Bronchial epithelial cell (primary cell): ENCODE results near the gene DROSHA. TPM values are rescaled to one million over a fixed set of nuclear protein-coding genes. Genes with fewer than 3 reads are reported as not detected.

Experiments used
- DNase-seq: peaks from one replicate; pipeline ENCODE4 v3.0.0-alpha.2; 2010; ENCODE audit warnings: low read depth
- FAIRE-seq: peaks from 2 replicates; lab custom pipeline; 2011; peaks lifted over from hg19 to GRCh38; lab: Jason Lieb, UNC
- H3K27me3 ChIP-seq: 2 replicates; pipeline ENCODE4 v1.5.1; 2011; ENCODE audit warnings: low read length; ENCODE audit not compliant: control insufficient read depth, insufficient read depth
- H3K36me3 ChIP-seq: 2 replicates; pipeline ENCODE4 v1.5.1; 2011; ENCODE audit warnings: low read length; ENCODE audit not compliant: control insufficient read depth, insufficient read depth
- H3K4me3 ChIP-seq: 2 replicates; pipeline ENCODE4 v1.5.1; 2011; ENCODE audit warnings: mild to moderate bottlenecking, low read depth, low read length, control low read depth
- total RNA-seq: library from RNA; depleted of rRNA; stranded (reverse); fragments of >200 nt; gene quantifications from 2 replicates; pipeline ENCODE4 v1.2.1, GENCODE V29; 2014
- TF ChIP-seq, protein P1 (sequence below): IDR thresholded peaks from 2 replicates; pipeline ENCODE4 v1.5.1; 2011; ENCODE audit warnings: mild to moderate bottlenecking, moderate library complexity, low read length, control low read depth, inconsistent platforms; ENCODE audit not compliant: insufficient read depth, severe bottlenecking

DROSHA gene
- total RNA-seq, 1 donor from 2014 or later: 30.8 TPM

DNA sequence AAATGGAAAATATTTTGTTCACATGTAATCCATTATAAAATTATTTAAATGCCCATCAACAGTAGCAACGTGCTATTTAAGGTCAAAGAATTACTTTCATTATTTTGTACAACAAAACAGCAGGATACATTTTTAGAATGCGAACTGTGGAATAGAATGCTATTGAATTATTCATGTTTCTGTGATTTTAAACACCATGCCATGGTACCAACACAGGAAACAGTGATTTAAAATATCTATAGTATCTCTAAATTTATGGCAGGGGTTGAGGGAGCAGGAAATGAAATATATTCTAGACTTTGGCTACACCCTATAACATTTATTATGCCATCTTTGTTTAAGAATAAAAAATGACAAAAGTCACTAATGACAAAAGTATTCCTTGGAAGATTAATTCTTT is 62.4 kb downstream of the DROSHA start:
- H3K27me3 ChIP-seq: no peaks in the 10 kb centered on the region
- DNase-seq (no peak), FAIRE-seq (no peak)
- H3K4me3 ChIP-seq: no peak overlapping the region
- TF ChIP-seq, protein P1, sequence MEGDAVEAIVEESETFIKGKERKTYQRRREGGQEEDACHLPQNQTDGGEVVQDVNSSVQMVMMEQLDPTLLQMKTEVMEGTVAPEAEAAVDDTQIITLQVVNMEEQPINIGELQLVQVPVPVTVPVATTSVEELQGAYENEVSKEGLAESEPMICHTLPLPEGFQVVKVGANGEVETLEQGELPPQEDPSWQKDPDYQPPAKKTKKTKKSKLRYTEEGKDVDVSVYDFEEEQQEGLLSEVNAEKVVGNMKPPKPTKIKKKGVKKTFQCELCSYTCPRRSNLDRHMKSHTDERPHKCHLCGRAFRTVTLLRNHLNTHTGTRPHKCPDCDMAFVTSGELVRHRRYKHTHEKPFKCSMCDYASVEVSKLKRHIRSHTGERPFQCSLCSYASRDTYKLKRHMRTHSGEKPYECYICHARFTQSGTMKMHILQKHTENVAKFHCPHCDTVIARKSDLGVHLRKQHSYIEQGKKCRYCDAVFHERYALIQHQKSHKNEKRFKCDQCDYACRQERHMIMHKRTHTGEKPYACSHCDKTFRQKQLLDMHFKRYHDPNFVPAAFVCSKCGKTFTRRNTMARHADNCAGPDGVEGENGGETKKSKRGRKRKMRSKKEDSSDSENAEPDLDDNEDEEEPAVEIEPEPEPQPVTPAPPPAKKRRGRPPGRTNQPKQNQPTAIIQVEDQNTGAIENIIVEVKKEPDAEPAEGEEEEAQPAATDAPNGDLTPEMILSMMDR: no peak
- peaks cover 3% of the 10 kb centered on the region for H3K36me3 ChIP-seq

DNA sequence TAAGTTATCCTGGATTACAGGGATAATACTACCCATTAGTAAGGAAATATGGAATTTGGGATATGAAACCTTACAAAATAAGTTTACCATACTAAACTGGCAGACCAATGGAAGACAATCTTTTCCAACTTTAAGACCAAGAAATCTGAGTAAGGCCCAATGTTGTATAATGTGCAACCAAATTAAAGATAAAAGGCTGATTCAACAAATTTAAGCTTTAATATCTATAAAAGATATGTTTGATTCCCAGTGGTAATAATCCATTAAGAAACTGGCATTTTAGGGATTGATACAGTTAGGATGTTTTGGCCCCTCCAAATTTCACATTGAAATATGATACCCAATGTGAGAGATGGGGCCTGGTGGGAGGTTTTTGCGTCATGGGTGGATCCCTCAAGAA is 66.6 kb downstream of the DROSHA start:
- Histone ChIP-seq H3K4me3 (no peak overlapping the region), H3K36me3 (peaks cover 3% of the 10 kb centered on the region), H3K27me3 (no peaks in the 10 kb centered on the region)
- no peak for FAIRE-seq
- DNase-seq: no peak
- TF ChIP-seq, protein P1: no peak

DNA sequence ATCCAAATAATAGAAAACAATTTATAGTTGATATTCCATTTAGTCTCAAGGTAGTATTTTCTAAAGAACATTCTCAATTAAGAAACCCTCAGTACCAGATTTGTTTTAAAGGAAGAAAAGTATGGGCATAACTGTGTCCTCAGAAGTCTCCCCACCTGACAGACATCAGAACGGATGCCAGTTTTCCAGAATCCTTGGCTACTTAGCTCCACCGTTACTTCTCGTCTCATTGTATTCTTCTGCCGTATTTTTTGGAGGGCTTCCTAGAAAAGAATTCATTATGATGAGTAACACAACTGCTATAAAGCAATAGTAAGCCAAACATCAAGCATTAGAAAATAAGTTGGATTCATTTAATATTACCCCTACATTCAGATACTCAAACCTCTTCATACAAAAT is 67.8 kb downstream of the DROSHA start:
- Histone ChIP-seq H3K27me3 (no peaks in the 10 kb centered on the region), H3K4me3 (no peak overlapping the region), H3K36me3 (peaks cover 3% of the 10 kb centered on the region)
- FAIRE-seq (no peak), DNase-seq (no peak)
- TF ChIP-seq, protein P1: no peak

DNA sequence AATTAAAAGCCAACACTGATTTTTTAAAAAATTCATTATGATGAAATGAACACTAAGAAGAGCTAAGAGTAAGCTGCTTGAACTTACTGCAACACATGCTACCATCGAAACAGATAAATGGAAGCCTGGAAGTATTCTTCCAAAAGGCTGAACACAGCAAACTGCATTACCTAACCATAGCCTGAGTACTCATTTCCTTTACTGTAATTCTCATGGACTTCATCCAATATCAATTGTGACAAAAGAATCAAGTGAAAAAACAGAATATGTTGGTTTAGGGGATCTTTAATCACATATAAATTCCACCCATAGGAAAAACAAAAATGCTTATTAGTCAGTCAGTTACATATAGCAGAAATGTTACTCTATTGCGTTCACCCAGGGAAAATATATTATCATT is 68.5 kb downstream of the DROSHA start:
- Histone ChIP-seq H3K36me3 (peaks cover 3% of the 10 kb centered on the region), H3K4me3 (no peak overlapping the region), H3K27me3 (no peaks in the 10 kb centered on the region)
- FAIRE-seq (no peak), DNase-seq (no peak)
- TF ChIP-seq, protein P1: no peak

DNA sequence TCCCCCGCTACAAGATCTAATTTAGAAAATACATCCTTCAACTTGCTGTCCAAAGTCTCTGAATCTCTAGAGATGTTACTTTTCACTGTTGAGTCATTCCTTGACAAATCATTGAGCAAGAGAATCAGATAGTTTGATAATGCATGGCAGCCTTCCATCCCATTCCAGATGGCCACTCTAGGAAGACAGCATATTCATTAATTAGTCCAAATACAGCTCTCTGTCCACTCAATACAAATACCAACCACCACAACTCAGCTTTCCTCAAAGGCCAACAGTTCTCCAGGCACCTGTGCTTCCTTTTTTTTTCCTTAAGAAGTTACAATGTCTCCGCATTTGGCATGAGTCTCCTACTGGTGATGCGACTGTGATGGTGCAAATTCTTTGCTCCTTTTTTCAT is 72.3 kb downstream of the DROSHA start:
- DNase-seq (no peak), FAIRE-seq (no peak)
- Histone ChIP-seq H3K27me3 (no peaks in the 10 kb centered on the region), H3K4me3 (no peak overlapping the region), H3K36me3 (no peaks in the 10 kb centered on the region)
- TF ChIP-seq, protein P1: no peak

GRCh38 chr5:31455172-31455571 is 76.7 kb downstream of the DROSHA start:
- TF ChIP-seq, protein P1: no peak
- FAIRE-seq (no peak), DNase-seq (no peak)
- Histone ChIP-seq H3K36me3 (no peaks in the 10 kb centered on the region), H3K4me3 (no peak overlapping the region), H3K27me3 (no peaks in the 10 kb centered on the region)
